Measurements from ENCODE around the gene PRAME.

The PRAME gene

DNA sequence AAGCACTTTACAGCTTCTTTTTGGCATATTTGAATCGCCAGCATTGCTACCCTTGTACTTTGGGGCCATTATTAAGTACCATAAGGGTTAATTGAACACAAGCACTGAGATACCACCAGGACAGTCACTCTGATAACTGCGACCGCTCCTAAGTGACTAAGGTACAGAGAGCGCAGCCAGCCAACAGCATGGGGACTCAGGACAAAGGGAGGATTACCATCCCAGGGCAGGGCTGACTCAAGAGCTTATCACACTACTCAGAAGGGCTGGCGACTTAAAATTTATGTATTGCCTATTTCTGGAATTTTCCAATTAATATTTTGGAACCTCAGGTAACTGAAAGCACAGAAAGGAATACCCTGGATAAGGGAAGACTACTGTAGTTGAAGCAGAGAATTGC, 39.5 kb downstream of the PRAME start:
- no peak for TF ChIP-seq CREB1 (IDR thresholded peaks at IDR 0.05; ENCODE audit: low read depth)
- TF ChIP-seq TCF12 (IDR thresholded peaks at IDR 0.05; ENCODE audit: low read depth), result no peak
- TF ChIP-seq MAX (IDR thresholded peaks at IDR 0.05), result no peak
- no peak for TF ChIP-seq RAD21 (IDR thresholded peaks at IDR 0.05; ENCODE audit: low read depth)
- TF ChIP-seq ZBTB7A (IDR thresholded peaks at IDR 0.05; ENCODE audit: low read depth), result no peak
- TF ChIP-seq TAF1 (IDR thresholded peaks at IDR 0.05; ENCODE audit: low read depth), result no peak
- no peak for TF ChIP-seq YY1 (IDR thresholded peaks at IDR 0.05; ENCODE audit: low read depth)

- TF ChIP-seq TCF12 (IDR thresholded peaks at IDR 0.05; ENCODE audit: low read depth) (no peak), YY1 (IDR thresholded peaks at IDR 0.05; ENCODE audit: low read depth) (no peak), TEAD4 (IDR thresholded peaks at IDR 0.05) (no peak), ZBTB7A (IDR thresholded peaks at IDR 0.05; ENCODE audit: low read depth) (no peak), EGR1 (IDR thresholded peaks at IDR 0.05) (no peak), CEBPB (IDR thresholded peaks at IDR 0.05) (no peak), RAD21 (IDR thresholded peaks at IDR 0.05; ENCODE audit: low read depth) (no peak), CREB1 (IDR thresholded peaks at IDR 0.05; ENCODE audit: low read depth) (no peak), FOXM1 (IDR thresholded peaks at IDR 0.05; ENCODE audit: borderline replicate concordance, low read depth) (no peak), TAF1 (IDR thresholded peaks at IDR 0.05; ENCODE audit: low read depth) (no peak), EP300 (IDR thresholded peaks at IDR 0.05; ENCODE audit: borderline replicate concordance) (no peak), MAX (IDR thresholded peaks at IDR 0.05) (no peak), NFIC (IDR thresholded peaks at IDR 0.05) (no peak)
- TF ChIP-seq, protein P1, sequence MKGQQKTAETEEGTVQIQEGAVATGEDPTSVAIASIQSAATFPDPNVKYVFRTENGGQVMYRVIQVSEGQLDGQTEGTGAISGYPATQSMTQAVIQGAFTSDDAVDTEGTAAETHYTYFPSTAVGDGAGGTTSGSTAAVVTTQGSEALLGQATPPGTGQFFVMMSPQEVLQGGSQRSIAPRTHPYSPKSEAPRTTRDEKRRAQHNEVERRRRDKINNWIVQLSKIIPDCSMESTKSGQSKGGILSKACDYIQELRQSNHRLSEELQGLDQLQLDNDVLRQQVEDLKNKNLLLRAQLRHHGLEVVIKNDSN (IDR thresholded peaks at IDR 0.05), result no peak
- TF ChIP-seq, protein P2, sequence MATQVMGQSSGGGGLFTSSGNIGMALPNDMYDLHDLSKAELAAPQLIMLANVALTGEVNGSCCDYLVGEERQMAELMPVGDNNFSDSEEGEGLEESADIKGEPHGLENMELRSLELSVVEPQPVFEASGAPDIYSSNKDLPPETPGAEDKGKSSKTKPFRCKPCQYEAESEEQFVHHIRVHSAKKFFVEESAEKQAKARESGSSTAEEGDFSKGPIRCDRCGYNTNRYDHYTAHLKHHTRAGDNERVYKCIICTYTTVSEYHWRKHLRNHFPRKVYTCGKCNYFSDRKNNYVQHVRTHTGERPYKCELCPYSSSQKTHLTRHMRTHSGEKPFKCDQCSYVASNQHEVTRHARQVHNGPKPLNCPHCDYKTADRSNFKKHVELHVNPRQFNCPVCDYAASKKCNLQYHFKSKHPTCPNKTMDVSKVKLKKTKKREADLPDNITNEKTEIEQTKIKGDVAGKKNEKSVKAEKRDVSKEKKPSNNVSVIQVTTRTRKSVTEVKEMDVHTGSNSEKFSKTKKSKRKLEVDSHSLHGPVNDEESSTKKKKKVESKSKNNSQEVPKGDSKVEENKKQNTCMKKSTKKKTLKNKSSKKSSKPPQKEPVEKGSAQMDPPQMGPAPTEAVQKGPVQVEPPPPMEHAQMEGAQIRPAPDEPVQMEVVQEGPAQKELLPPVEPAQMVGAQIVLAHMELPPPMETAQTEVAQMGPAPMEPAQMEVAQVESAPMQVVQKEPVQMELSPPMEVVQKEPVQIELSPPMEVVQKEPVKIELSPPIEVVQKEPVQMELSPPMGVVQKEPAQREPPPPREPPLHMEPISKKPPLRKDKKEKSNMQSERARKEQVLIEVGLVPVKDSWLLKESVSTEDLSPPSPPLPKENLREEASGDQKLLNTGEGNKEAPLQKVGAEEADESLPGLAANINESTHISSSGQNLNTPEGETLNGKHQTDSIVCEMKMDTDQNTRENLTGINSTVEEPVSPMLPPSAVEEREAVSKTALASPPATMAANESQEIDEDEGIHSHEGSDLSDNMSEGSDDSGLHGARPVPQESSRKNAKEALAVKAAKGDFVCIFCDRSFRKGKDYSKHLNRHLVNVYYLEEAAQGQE (IDR thresholded peaks at IDR 0.05; ENCODE audit: low read depth), result no peak
Observed at GRCh38 chr22:22516992-22517391, 42.1 kb downstream of the PRAME start.

DNA sequence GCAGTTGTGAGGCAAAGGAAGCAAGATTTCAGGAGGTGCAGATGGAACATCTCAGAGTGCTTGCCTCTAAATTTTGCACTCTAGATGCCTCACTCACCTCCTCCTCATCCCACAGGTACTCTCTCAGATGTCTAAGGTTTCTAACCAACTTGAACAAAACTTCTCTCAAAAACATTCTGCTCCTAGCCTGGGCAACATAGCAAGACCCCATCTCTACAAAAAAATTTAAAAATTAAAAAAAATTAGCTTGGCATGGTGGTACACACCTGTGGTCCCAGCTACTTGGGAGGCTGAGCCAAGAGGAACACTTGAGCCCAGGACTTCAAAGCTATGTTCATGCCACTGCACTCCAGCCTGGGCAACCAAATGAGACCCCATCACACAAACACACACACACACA, 43.2 kb downstream of the PRAME start:
- TF ChIP-seq YY1 (IDR thresholded peaks at IDR 0.05; ENCODE audit: low read depth), result no peak
- no peak for TF ChIP-seq EP300 (IDR thresholded peaks at IDR 0.05; ENCODE audit: borderline replicate concordance)
- TF ChIP-seq, protein P2 (IDR thresholded peaks at IDR 0.05; ENCODE audit: low read depth), result no peak
- TF ChIP-seq, protein P1 (IDR thresholded peaks at IDR 0.05), result no peak
- TF ChIP-seq TEAD4 (IDR thresholded peaks at IDR 0.05), result no peak
- no peak for TF ChIP-seq TCF12 (IDR thresholded peaks at IDR 0.05; ENCODE audit: low read depth)
- no peak for TF ChIP-seq NFIC (IDR thresholded peaks at IDR 0.05)
- TF ChIP-seq CEBPB (IDR thresholded peaks at IDR 0.05), result no peak
- TF ChIP-seq RAD21 (IDR thresholded peaks at IDR 0.05; ENCODE audit: low read depth), result no peak
- no peak for TF ChIP-seq CREB1 (IDR thresholded peaks at IDR 0.05; ENCODE audit: low read depth)
- no peak for TF ChIP-seq MAX (IDR thresholded peaks at IDR 0.05)
- TF ChIP-seq FOXM1 (IDR thresholded peaks at IDR 0.05; ENCODE audit: borderline replicate concordance, low read depth), result no peak
- no peak for TF ChIP-seq EGR1 (IDR thresholded peaks at IDR 0.05)
- TF ChIP-seq TAF1 (IDR thresholded peaks at IDR 0.05; ENCODE audit: low read depth), result no peak
- TF ChIP-seq ZBTB7A (IDR thresholded peaks at IDR 0.05; ENCODE audit: low read depth), result no peak

GRCh38 chr22:22513619-22514018, 45.4 kb downstream of the PRAME start:
- no peak for TF ChIP-seq NFIC (IDR thresholded peaks at IDR 0.05)
- TF ChIP-seq, protein P1 (IDR thresholded peaks at IDR 0.05), result no peak
- no peak for TF ChIP-seq ZBTB7A (IDR thresholded peaks at IDR 0.05; ENCODE audit: low read depth)
- TF ChIP-seq TEAD4 (IDR thresholded peaks at IDR 0.05), result no peak
- TF ChIP-seq CEBPB (IDR thresholded peaks at IDR 0.05), result no peak
- TF ChIP-seq YY1 (IDR thresholded peaks at IDR 0.05; ENCODE audit: low read depth), result no peak
- TF ChIP-seq TCF12 (IDR thresholded peaks at IDR 0.05; ENCODE audit: low read depth), result no peak
- TF ChIP-seq MAX (IDR thresholded peaks at IDR 0.05), result no peak
- TF ChIP-seq, protein P2 (IDR thresholded peaks at IDR 0.05; ENCODE audit: low read depth), result no peak
- no peak for TF ChIP-seq EP300 (IDR thresholded peaks at IDR 0.05; ENCODE audit: borderline replicate concordance)
- TF ChIP-seq RAD21 (IDR thresholded peaks at IDR 0.05; ENCODE audit: low read depth), result no peak
- TF ChIP-seq EGR1 (IDR thresholded peaks at IDR 0.05), result no peak
- no peak for TF ChIP-seq CREB1 (IDR thresholded peaks at IDR 0.05; ENCODE audit: low read depth)
- no peak for TF ChIP-seq TAF1 (IDR thresholded peaks at IDR 0.05; ENCODE audit: low read depth)
- no peak for TF ChIP-seq FOXM1 (IDR thresholded peaks at IDR 0.05; ENCODE audit: borderline replicate concordance, low read depth)

All from Ishikawa (cell line).